ENCODE data around the gene SPATA6.
"Not testable (repeated sequence)": the region's sequence is repeated elsewhere in the genome, so short reads cannot be mapped to it uniquely, and the experiment has no call there.

The SPATA6 gene

DNA sequence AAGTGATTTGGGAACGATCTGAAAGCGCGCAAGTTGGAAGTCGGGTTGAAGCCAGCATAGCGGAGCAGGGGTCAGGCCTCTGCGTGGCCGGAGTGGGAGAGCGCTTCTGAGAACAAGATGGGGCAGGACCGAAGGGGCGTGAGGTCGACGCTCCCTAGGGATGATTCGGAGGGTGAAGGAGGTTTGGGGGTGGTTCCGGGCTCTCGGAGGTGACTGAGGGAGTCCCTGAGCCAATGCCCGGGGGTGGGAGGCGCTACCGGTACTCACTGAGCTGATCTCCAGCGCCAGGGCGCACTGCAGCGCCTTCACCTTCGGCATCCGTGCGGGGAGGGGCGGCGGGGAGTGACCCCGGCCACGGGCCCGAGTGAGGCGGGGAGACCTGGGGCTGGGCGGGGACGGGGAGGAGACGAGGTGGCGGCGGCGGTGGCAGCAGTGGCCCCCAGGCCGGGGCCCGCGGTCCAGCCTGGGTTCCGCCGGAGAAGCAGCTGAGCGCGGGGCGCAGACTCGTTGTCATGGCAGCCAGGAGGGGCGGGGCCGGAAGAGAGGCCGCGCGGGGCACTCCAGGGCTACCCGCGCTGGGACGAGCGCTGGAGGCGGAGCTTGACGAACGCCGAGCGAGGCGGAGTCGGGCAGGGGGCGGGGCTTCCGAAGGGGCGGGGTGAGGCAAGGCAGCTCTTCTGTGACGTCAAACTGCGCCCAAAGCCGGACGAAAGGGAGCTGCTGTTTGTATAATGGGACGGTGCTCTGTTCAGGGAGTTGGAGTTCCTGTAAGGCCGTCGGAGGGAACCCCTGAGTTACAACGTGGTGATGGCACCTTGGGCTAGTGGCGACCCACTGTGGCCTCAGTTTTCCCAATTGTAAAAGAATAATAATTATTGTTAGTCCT, at the start of gene SPATA6:
Gene SPATA6, minus strand, starts transcription at position 514 of the 886 bp plus-strand sequence. Its CDS starts 196 bp downstream, at position 318.
- peak; percentile 93 for DNase-seq (ENCODE audit: low spot score)

DNA sequence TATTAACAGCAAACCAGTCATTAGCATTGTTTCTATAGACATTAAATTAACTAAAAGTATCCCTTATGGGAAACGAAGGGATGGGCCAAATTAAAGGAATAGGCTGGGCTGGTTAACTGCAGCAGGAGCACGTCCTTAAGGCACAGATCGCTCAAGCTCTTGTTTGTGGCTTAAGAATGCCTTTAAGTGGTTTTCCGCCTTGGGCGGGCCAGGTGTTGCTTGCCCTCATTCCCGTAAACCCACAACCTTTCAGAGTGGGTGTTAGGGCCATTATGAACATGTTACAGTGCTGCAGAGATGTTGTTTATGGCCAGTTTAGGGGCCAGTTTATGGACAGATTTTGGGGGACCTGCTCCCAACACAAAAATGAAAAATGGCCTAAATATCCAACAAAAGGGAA, 47.9 kb upstream of the SPATA6 start:
- not testable (repeated sequence) for DNase-seq (ENCODE audit: low spot score)

DNA sequence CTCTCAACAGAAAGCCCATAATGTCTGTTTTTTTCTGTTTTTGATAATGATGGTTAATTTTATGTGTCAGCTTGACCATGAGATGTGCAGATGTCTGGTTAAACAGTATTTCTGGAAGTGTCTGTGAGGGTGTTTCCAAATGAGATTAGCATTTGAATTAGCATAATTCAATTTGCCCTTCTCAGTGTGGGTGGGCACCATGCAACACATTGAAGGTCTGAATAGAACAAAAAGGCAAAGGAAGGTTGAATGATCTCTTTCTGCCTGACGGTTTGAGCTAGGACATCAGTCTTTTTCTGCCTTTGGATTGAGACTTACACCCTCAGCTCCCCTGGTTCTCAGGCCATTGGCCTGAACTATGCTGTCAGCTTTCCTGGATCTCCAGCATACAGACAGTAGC, 34.9 kb upstream of the SPATA6 start:
- DNase-seq (ENCODE audit: low spot score), result no peak

DNA sequence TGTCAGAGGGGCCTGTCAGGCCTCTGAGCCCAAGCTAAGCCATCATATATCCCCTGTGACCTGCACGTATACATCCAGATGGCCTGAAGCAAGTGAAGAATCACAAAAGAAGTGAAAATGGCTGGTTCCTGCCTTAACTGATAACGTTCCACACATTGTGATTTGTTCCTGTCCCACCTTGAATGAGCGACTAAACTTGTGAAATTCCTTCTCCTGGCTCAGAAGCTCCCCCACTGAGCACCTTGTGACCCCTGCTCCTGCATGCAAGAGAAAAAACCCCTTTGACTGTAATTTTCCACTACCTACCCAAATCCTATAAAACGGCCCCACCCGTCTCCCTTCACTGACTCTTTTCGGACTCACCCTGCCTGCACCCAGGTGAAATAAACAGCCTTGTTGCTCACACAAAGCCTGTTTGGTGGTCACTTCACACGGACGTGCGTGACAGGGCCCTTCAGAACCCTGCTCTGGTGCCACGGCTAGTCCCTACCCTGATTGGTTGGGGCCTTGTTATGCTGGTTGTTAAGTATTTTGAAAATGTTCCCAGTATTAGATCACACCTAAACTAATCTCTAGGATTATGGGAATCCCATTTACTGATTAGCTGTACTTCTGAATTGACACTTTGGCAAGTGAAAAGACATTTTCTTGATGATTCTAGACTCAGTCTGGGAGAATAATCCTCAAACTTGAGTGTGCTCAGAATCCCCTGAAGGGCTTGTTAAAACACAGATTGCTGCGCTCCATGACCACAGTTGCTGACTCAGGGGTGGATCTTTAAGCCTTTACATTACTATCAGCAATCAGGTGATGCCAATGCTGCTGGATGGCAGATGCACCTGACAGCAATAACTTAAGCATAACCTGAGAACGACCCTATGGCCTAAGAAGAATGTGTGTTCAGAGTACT, 28.8 kb upstream of the SPATA6 start:
- DNase-seq (ENCODE audit: low spot score), result no peak

DNA sequence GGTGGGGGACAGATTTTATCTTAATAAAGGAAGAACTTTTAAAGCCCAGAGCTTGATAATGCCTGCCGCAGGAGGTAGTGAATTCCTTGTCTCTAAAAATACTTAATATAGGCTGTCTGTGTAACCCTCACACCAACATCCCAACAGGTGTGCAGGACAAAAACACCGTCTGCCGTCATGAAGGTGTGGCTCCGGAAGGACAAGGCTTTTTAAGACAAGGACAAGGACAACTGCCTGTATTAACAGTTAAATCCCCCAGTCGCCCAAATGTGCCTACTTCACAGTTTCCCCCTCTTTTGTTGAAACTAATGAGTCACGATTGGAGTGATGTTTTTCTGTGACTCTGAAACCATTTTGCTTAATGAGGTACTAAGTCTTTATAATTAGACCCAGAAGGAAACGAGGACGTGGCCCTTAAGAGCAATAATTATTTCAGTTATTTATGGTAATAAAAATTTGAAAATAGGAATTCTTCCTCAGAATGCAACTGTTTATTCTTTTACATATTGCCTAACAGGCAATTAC, 27.3 kb upstream of the SPATA6 start:
- no peak for DNase-seq (ENCODE audit: low spot score)

DNA sequence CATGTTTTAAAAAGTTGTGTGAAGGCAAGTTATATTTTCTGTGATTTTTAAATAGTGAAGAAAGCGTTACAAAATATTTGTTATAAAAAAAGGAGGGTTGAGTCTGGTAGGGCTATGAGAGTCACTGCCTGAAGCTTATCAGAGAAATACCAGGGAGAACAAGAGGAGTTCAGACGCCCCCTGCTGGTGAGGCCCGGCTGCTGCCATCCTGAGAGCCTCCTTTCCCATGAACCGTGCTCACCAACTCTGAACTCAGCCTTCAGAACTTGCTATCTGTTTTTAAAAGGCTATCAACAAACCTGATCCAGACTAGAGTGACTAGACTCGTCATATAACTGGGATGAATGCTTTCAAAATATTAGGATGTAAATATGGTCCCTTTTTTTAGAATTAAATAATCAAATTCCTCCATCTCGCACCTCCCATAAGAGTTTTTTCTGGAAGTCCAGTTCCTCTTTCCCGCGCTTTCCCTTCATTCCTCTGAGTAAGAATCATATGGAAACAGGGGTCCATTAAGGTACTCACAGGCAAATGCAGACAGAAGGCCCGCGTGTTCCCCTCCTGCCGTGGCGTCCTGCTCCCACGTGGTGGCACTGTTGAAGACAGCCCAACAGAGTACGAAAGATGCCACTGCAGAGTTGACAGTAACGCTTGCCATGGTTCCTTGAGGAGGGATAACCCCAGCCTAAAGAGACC, 26.2 kb upstream of the SPATA6 start:
- peak; percentile 48 for DNase-seq (ENCODE audit: low spot score)

DNA sequence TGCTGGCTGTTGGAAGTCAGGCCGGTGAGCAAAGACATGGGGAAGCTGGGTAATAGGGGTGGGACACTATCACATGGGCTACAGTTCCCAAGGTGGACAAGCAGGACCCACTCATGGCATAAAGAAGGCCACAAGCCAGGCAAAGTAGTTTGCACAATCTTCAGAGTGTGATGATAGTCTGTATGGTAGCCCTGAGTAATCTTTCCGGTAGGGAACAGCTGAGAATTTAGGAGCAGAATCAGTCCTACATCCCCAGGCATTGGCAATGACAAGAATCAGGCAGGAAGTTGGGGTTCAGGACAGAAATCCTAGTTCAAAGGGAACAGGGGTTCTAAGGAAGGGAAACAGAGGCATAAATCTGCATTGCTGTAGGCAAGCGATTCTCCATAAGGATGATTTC, 23.9 kb upstream of the SPATA6 start:
- DNase-seq (ENCODE audit: low spot score), result no peak

DNA sequence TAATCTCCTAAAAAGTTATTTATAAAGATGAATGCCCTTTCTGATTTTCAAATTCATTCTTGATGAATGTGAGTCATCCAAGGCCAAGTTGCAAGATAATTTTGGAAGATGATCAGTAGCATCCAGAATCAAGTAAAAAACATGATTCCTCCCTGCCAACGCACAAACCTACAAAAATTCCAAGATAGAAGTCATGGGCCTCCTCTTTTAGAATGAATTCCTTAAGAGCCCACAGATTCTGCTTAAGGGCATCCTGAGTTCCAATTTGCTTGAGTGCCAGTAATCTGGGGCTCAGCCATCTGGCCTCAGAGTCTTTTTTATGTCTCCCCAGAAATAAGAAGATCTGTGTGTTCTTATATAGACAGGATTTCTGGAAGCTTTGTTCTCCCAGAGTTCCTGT, 23.2 kb upstream of the SPATA6 start:
- DNase-seq (ENCODE audit: low spot score), result no peak

DNA sequence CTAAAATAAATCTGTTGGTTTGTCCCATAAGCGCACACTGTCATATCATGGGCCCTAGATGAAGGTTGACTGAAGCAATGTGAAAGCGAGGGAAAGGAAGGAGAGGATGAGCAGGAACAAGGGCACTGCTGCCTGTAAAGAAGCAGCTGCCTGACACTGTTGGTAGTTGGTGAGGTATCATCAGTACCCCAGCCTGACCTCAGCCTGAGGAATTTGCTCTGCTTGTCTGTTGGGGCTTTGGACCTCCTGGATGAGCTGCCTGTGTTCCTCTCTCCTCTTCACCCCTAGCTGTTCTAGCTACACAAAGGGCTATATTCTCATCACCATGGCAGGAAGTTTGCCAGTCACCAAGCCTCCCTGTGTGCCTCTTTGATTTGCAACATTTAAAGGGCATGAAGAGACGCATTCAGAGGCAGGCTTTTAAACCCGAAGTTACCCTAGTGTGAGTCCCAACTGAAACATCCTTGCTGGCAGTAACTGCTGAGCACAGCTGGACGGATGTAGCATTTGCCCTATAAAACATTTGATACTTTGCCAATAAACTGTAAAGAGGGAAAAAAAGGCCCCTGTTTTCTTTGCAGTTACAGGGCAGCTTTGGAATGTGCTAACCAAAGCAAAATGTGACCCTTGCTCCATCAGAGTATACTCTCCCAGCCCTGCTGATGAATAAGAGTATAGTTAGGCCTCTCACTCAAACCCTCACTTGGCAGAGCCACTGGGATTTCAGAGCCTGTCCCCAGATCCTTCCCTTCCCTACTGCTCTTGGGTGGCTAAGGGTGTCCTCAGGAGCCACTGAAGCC, 22.2 kb upstream of the SPATA6 start:
- no peak for DNase-seq (ENCODE audit: low spot score)

DNA sequence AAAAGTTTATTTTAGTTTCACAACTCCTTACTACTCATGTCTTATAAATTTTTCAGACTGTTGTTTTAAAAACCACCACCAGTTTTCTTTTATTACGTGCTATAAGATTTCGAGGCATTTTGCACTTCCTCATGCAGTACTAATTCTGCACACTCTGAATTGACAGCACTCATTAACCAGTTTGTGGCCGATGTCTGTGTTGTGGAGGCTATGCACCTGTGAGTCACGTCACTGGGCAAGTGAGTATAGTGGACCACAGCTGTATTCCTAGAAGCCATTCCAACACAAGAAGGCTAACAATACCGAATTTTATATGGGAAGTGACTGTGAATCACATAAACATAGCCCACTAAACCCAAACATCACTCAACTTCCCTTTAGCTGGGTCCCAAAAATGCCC, 21.0 kb upstream of the SPATA6 start:
- DNase-seq (ENCODE audit: low spot score), result no peak

DNA sequence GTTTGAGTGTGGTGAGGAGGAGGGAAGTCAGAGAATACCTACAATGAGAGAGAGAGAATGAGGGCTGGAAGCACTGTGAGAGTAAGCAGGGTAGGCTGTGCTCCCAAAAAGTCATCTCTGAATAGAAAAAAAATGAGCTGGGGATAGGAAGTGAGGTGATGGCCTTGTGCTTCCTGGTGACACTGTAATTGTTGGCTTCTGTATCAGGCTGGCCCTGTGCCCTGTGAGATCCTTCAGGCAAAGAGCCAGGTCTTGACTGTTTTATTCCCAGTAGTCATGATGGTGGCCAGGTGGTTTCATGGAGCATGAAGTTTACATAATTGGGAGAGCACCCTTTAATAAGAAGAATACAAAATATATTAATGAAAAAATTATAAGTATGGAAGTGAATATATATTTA, 20.4 kb upstream of the SPATA6 start:
- no peak for DNase-seq (ENCODE audit: low spot score)

DNA sequence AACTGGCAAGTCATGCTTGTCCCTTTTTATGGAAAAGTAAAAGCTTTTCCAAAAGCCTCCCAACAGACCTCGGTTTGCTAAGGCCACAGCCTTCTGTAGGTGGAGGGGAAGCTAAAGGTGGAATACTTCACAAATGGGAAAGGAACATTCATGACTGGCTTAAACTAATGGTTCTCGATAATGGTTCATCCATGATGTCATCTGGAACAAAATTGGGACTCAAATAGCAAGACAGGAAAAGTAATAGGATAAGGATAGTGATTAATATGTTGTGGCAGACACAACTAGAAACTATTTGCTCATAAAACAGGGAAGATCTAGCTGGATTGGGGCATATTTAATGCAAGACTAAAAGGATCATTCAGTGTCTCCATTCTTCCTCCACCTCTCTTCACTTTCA, 16.7 kb upstream of the SPATA6 start:
- DNase-seq (ENCODE audit: low spot score), result no peak

DNA sequence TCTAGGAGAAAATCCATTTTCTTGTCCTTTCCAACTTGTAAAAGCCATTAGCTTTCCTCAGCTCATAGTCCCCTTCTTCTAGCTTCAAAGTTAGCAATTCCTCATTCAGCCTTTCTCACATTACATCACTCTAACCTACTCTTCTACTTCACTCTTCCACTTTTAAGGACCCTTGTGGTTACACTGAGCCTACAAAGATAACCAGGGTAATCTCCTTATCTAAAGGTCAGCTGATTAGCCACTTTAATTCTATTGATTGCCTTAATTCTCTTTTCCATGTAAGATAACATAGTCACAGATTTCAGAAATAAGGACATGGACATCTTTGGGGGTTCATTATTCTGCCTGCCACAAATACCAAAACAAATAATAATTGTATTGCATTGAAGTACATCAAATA, 8.5 kb upstream of the SPATA6 start:
- no peak for DNase-seq (ENCODE audit: low spot score)

DNA sequence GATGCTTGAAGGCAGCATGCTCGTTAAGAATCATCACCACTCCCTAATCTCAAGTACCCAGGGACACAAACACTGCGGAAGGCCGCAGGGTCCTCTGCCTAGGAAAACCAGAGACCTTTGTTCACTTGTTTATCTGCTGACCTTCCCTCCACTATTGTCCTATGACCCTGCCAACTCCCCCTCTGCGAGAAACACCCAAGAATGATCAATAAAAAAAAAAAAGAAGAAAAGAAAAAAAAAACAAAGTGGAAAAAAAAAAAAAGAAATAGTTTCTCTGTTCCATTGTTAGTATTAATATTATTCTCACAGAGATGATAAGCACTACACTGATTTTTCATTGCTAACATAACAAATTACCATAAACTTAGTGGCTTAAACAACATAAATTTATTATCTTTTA, 8.0 kb upstream of the SPATA6 start:
- not testable (repeated sequence) for DNase-seq (ENCODE audit: low spot score)

DNA sequence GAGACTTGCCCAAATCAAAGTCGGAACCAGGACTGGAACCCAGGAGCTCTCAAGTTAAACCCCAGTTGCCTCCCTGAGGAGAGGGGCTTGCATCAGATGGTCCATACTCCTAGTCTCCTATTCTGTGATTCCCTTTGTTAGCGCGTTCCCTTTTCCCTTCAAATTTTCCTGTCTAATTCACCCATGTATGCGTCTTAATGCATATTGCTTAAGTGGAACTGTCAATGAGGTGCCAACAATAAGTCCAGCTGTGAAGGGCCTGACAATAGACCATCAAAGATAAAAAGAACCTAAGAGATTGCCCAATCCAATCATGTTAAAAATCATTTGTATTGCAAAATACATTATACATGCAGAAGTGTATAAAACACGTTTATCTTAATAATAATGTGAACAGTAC, 634 bp upstream of the SPATA6 start:
- no peak for DNase-seq (ENCODE audit: low spot score)

DNA sequence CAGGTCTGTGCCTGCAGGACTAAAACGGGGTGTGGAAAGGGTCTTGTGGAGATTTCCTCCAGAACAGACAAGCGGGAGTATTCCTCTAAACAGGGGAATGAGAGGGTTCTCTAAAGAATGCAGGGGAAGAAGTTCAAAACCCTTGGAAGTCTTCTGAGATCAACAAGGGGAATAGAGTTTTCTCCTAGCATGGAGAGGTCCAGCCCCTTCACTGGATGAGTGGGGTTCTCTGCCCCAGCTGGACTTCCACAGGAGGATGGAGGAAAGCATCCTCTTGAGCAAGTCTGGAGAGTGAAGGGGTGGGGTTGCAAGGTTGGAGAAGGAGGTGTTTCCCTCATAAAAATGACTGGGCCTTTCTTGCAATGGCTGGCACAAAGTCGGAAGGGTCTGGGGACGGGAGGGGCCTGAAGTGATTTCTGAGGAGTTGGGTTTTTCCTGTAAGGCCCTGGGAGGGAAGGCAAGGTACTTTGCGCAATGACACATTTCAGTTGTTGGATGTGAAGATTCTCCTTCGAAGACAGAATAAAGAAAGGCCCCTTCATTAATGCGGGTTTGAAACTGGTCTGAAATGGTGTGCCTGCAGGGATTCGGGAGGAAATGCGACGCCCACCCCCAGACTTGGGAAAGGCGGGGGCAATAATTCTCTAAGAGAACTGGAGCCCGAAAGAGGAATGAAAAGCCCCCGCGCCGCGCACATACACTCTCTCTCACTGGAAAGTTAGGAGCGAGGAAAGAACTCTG, 884 bp downstream of the SPATA6 start:
- DNase-seq (ENCODE audit: low spot score), result no peak

DNA sequence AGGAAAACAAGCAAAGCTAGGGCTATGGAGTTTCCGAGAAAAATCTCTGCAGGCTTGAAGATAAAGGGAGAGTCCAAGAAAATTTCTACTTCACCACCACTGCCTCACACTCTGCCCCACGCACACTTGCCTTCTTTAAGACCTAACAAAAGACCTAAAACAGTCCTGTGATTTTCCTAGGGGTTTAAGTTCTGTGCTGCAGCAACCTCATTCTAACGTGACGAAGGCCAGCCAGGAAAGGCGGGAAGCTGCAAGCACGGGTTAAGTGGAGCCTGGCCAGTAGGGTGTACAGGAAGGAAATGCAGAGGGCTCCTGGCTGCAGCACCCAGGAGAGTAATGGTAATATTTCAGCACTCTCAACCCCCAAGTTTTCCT, 1.5 kb downstream of the SPATA6 start:
- no peak for DNase-seq (ENCODE audit: low spot score)

DNA sequence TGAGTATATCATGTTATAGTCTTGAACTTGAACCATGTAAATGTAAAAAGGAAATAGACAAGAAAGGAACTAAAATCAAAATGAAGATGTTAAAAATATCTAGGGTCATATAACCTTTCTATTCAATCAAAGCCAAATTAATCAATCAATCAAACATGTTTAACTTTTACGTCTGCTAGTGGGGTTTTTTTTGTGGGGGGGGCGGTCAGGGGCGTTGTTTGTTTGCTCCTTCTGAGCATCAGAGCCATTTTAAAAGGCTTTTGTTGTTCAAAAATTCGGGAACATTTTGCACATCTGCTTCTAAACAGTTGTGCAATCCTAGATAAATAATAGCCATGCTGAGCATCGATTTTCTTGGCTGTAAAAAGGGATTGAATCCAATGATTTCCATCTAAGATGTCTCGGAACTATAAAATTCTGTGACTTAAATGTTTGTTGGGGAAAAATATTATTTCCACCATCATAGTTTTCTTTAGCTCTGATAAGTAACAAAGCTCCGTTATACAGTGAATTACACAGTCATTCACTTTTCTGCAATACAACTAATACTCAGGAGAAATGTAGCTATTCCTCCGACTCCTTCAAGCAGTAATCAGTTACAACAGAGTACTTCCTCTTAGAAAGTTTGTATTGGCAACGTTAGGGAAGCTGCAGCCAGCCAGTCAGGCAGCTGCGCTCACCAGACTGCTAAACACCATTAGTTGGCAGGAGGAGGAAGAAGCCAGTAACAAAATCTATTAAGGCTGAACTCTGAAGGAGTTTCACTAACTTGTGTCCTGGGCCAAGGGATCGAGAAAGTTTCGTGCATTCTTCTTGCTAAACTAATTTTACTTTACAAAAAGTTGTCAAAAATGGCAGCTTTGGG, 2.2 kb downstream of the SPATA6 start:
- DNase-seq (ENCODE audit: low spot score), result no peak

DNA sequence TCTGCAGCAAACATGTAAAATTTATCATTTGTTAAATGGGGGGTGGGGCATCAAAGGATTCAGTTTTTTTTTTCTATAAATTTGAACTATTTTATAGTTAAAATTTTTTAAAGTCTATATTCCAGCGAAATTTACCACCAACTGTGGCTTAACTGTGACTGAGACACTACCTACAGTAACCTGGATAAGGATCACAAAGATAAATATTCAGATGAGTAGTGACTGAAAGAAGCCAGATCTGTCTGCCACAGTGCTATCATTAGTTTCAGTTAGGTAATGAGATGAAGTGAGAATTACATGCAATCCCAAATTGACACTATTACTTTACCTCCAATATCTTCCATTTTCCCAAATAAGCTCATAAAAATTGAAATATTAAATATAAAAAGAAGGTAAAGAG, 5.4 kb downstream of the SPATA6 start:
- DNase-seq (ENCODE audit: low spot score), result no peak
